ENCODE results near the gene INPP5J.
"Not testable (repeated sequence)": the region's sequence is repeated elsewhere in the genome, so short reads cannot be mapped to it uniquely, and the experiment has no call there.

The INPP5J gene

DNA sequence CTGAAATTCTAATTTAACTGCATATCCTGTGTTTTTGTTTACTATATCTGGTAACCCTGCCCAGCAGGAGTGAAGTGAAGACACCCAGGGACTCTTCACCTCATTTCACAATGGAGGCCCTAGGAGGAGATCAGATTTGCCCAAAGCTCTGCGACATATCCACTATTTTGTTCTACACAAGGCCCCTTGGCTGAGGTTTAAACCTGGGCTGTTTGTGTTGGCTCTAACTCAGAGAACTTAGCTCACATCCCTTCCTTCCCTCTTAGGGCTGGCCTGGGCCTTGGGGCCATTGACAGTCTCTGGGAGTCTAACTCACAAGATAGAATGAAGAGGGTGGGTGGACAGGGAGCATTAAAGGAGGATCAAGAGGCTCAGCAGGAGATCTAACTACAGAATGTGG lies 25.7 kb downstream of the INPP5J start:
- no peak for DNase-seq (ENCODE audit: low read depth)

DNA sequence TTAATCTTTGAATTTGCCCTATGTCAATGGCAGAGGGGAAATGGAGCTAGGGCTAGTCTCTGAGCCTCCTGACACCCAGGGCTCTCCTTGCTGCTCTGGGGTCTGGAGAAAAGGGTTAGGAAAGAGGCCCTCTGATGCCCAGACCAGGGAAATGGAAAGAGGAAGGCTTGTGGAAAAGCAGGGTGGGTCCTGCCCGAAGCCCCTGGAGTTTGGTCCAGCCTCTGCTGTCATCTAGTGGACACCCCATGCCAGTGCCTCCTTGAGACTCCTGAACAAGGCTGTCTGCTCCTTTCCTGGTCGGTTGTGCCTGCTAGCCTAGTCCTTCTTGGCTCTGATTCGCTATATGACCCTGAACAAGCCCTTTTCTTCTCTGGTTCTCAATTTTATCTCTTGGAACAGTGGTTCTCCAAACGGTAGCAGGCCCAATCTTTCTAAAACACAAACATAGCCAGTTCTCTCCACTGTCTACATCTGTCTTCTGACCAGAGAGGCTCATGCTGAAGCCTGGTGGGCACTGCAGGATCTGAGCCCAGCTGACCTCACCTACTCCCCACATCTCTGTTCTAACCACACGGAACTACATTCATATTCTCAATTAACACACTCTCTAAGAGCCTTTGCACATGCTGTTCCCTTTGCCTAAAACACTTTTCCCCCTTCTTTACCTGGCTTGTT lies 26.3 kb downstream of the INPP5J start:
- no peak for DNase-seq (ENCODE audit: low read depth)

DNA sequence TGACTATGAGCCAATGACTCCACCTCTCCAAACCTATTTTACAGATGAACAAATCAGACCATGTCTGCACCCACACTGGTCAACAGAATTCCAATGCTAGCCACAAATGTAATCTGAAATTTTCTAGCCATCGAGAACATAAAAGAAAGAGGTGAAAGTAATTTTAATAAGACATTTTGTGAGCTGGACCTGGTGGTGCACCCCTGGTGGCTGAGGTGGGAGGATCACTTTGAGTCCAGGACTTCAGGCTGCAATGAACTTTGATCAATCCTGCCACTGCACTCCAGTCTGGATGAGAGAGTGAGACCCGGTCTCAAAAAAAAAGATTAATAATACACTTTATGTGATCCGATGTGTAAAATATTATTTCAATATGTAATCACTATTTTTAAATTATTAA lies 27.8 kb downstream of the INPP5J start:
- DNase-seq (ENCODE audit: low read depth), result no peak

DNA sequence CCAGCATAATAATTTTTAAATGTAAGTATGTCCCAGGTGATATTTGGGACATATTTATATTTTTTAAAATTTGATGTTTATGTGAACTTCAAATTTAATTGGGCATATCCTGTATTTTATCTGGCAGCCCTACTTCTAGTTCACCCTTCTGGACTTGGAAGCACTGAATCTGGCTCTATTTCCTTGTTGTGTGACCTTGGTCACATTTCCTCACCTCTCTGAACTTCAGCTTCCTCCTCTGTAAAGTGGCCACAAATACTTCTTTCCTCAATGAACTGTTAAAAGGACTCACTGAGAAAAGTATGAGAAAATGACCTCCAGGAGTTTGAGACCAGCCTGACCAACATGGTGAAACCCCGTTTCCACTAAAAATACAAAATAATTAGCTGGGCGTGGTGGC lies 29.1 kb downstream of the INPP5J start:
- no peak for DNase-seq (ENCODE audit: low read depth)

DNA sequence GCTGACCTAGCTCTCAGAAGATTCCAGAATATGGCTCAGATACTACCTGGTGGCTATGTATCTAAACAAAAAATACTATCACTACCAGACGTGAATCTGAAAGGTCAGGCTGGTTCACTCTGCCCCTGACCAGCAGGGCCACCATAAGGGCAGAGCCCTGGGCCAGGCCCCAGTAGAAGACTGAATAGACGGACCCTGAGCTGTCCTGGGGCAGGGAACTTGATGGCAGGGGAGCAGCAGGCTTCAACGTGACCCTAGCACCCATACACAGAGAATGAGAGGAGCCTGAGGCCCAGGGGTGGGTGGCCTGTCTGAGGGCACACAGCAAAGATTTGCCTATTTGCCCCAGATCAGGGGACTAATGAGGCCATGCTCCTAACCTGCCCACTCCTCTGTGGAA lies 30.6 kb downstream of the INPP5J start:
- no peak for DNase-seq (ENCODE audit: low read depth)

DNA sequence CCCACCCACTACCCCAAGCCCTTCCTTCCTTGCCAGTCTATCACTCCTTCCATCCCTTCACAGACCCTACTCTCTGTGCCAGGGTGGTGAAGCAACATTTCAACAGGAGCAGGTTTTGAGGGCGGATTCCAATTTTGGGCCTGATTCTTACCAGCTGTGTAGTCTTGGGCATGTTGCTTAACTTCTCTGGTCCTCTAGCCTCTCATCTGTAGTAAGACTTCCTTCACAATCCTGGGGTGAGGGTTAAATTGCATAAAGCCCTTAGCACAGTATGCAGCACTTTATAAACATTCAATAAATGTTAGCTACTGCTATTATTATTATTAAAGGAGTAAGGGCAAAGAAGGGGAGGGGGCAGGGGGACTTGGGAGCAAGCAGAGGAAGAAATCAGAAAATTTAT lies 32.2 kb downstream of the INPP5J start:
- no peak for DNase-seq (ENCODE audit: low read depth)

DNA sequence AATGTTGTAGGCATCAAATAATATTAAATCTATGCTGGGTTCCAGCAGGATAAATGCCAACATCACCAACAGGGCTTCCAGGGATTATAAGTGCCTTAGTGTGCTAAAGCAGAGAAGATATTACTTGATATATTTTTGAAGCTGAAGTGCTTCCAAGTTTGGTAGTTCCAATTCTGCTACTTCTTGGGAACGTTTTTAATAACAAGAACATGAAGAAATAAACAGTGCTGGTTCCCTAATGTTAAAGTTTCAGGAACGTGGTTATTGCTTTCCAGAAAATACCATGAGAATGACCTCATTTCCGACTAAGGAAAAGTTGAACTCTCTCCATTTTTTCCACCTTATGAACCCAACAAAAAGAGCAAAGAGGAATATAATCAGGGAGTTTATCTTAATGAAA lies 32.7 kb downstream of the INPP5J start:
- no peak for DNase-seq (ENCODE audit: low read depth)

DNA sequence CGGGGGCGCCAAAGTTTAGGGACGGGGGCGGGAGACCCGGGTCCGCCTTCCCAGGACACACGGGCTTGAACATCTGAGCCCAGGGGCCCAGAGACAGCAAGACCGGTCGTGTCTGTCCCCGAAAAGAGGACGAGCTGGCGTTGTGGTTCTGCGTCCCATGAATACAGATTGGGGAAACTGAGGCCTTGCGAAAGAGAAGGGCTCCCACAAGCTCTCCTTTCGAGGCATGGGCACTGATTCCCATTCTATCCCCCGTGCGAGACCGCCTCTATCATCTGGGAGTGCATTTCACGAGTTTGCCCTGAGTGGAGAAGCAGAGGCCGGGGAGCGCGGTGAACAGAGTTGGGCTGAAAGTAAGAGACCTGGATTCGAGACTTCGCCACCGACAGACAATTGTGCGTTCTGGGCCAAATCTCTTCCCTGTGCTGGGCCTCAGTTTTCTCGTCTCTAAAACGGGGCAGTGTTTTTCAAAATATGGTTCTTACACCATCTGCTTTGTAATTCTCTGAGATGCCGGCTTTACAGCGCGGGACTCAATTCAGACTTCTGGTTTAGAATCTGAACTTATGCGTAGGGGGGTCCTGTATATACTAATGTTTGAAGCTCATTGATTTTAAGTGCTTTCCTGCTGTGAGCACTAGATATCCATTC lies 37.7 kb downstream of the INPP5J start:
- DNase-seq (ENCODE audit: low read depth), result no peak

DNA sequence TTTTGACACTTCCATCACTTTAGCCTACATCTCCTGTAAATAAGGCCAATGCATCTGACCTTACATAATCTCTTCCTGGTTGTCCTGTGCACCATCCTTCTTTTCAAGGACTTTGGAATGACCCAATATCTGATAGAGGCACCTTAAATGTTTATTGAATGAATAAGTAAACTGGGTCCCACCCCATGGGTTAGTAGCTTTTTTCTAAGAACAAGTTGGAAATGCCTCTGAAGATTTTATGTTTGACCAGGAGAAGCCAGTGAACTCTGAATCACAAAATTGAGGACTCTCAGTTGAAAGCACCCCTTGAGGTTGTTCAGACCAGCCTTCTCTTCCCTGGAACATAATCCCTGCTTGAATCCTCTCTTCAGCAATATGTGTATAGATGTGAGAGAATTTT lies 38.6 kb downstream of the INPP5J start:
- no peak for DNase-seq (ENCODE audit: low read depth)

DNA sequence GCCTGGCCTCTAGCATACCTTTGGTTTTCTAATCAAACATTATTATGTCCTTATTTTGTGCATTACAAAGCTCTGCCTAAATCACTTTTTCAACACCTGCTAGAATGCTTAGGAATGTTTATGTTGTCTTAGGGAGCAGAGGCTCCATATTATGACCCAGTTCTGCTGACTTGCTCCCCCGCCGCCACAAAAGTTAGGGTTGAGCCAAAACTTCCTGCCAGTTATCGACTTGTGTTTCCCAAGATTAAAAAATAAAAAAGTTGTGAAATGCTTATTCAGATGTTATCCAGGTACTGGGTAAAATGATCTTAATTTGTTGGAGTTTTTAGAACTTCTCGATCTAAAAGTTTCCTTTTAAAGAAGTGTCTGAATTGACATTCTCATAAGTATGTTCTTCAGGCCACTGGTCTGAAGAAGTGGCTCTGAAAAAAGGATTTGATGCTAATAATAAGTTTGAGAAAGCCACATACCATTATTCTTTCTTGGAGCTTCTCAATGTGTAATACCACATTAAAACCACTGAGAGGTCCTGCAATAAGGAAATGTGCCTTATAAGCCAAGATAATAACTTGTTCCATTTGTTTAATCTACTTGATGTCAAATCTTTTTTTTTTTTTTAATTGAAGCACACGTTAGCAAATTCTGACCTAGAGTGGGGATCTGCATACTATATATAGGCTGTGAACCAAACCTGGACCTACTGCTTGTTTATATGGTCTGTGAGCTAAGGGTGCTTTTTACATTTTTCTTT lies 39.4 kb downstream of the INPP5J start:
- DNase-seq (ENCODE audit: low read depth), result no peak

DNA sequence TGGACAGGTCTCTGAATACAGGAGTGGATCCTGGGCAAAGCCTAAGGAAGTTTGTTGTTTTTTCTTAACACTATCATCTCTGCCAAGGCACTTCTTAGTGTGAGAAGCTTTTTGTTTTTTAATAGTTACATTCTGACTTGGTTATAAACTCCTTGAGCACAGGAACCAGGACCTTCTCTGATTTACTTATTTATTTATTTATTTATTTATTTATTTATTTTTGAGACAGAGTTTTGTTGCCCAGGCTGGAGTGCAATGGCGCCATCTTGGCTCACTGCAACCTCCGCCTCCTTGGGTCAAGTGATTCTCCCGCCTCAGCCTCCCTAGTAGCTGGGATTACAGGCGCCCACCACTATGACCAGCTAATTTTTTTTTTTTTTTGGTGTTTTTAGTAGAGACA lies 48.2 kb downstream of the INPP5J start:
- no peak for DNase-seq (ENCODE audit: low read depth)

DNA sequence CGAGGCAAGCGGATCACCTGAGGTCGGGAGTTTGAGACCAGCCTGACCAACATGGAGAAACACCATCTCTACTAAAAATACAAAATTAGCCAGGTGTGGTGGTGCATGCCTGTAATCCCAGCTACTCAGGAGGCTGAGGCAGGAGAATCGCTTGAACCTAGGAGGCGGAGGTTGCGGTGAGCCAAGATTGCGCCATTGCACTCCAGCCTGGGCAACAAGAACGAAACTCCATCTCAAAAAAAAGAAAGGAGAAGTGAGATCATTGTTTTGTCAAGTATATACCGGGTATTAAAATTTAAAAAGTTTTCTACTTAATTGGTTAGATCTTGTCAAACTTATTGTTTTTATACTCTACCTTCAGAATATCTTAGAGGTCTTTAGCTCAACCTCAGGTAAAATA lies 49.0 kb downstream of the INPP5J start:
- DNase-seq (ENCODE audit: low read depth), result not testable (repeated sequence)

DNA sequence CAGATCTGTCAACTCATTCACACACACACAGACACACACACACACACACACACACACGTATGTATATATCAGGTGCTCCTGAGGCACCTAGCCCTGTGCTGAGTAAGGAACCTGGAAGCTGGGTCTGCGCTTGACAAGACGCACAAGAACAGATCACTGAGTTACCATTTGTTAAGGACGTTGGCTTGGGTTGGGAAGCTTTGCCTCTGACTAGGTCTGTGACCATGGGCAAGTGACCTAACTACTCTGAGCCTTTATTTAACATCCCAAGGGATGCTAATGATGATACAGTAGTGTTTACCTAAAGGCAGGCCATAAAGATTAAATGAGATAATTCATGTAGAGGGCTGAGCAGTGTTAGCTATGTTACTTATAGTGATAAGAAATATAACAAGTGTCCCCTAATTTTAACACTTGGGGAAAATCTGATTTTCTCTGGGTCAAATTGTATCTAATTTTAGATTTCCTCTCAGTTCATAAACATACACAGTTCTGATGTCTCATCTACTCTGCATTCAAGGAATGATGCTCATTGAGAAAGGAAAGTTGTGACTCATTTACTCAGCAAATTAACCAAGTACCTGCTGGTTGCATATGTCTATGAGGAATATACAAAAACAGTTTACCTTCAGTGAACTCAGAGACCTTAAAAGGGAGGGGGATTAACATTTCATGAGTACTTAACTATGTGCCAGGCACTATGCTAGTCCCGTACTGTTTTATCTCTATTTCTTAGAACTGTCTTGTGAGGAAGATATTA lies 50.8 kb downstream of the INPP5J start:
- no peak for DNase-seq (ENCODE audit: low read depth)

DNA sequence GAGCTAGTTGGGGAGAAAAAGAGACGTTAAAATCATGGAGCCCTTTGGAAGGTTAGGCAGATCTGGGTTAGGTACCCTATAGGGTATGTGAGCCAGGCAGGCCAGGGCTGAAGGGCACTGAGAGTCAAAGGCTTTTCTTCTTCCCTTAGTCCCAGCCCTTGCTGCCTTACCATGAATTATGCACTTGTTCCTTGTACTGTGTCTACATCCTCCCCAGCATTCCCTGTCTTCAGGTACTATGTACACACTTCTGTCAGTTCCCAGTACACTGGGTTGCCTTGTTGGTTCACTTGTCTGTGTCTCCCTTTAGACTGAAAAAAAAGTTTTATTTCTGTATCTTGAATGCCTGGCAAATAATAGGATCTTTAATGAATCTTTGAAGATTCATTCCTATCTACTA lies 54.2 kb downstream of the INPP5J start:
- no peak for DNase-seq (ENCODE audit: low read depth)

DNA sequence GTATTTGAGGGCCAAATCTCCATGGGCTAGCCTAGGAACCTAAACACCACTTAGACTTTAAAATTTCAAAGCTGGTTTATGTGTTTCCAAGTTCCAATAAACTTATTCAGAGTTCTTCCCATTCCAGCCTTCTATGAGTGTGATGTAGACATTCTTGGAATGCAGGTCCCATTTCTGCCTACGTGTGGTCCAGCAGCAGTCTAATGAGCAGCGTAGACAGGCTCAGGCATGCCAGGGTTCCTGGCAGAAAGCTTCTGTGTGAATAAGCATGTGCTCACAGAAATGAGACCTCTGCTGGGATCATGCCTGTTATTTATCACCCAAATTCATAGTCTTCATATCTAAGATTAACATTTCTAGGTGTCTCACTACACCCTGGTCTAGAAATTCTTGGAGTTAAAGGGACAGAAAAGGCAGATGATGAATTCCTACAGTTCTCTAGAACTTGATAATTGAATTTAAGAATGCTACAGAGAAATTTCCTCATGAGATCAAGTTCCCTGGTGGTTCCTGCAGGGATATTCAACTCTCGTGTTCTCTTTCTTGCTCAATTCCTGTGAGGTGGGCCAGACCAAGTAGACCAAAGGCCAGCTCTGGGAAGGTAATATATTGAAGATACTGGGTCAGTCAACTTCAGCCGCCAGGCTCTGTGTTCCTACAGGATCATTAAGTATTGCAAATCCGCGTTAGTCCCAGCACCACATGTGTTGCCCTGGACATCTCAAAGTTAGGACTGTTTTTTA lies 54.8 kb downstream of the INPP5J start:
- no peak for DNase-seq (ENCODE audit: low read depth)

DNA sequence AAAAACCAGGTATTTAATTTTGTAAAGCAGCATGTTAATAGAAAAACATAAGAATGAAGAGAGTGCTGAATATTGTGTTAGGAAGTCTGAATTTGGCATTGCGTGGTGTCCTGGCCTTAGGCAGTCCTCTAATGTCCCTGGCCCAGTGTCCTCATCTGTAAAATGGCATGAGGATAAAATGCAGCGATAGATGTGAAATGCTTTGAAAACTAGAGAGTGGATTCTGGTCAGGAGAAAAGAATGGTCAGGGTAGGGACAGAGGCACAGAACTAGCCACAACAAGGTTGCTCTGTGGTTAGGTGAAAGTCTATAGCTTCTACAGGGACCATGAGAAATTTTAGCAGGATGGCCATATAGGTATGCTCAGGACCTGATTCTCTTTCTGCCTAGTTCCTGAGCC lies 56.1 kb downstream of the INPP5J start:
- DNase-seq (ENCODE audit: low read depth), result no peak

DNA sequence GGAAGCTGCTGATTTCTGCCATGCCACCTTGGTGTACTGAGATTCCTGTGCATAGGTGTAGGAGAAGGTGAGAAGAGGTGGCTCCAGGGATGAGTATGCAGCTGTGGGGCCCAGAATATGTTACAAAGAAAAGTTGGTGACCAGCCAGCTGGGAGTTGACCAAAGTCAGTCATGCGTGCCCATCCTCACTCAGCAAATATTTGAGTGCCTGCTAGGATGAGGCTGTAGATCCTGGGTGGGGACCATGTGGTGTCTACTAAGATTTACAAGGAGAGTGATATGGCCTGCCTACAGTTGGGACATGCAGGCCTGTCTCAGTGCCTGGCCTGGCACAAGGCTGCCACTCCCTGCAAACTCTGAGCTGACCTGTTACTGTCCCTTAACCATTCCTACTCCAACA lies 56.6 kb downstream of the INPP5J start:
- DNase-seq (ENCODE audit: low read depth), result no peak

DNA sequence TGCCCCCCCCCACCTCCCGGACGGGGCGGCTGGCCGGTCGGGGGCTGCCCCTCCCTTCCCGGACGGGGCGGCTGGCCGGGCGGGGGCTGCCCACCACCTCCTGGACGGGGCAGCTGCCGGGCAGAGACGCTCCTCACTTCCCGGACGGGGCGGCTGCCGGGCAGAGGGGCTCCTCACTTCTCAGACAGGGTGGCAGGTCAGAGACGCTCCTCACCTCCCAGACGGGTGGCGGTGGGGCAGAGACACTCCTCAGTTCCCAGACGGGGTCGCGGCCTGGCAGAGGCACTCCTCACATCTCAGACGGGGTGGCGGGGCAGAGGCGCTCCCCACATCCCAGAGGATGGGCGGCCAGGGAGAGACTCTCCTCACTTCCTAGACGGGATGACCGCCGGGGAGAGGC lies 61.2 kb downstream of the INPP5J start:
- DNase-seq (ENCODE audit: low read depth), result no peak
